Amygdala (tissue), 56 donors: ENCODE results near the gene CEP112.
"Not testable (repeated sequence)": the region's sequence is repeated elsewhere in the genome, so short reads cannot be mapped to it uniquely, and the experiment has no call there.

ENCODE experiments used
- DNase-seq, 56 donors: peaks; one replicate each; lab custom pipeline; 2025; lab: John Stamatoyannopoulos, UW

Gene CEP112

DNA sequence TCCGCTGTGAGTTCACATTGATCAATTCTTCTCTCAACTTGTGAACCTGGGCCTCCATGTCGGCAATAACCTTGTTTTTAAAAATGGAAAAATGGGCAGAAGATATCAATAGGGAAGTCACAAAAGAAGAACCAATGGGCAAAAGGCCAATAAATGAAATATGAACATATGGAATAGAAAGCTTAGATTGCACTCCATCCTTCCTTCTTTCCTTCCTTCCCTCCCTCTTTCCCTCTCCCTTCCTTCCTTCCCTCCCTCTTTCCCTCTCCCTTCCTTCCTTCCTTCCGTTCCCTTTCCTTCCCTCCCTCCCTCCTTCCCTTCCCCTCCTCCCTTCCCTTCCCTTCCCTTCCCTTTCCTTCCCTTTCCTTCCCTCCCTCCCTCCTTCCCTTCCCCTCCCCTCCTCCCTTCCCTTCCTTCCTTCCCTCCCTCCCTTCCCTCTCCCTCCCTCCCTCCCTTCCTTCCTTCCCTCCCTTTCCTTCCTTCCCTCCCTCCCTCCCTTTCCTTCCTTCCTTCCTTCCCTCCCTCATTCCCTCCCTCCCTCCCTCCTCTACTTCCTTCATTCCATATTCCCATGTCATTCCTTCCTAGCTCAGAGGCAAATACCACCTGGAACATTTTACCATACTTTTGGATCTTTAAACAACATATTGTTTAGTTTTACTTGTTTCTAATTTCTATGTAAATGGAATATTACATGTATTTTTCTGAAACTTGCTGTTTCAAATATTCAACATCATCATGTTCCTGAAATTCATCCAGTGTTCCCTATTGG, 339.8 kb downstream of the CEP112 start:
- no peak for DNase-seq

DNA sequence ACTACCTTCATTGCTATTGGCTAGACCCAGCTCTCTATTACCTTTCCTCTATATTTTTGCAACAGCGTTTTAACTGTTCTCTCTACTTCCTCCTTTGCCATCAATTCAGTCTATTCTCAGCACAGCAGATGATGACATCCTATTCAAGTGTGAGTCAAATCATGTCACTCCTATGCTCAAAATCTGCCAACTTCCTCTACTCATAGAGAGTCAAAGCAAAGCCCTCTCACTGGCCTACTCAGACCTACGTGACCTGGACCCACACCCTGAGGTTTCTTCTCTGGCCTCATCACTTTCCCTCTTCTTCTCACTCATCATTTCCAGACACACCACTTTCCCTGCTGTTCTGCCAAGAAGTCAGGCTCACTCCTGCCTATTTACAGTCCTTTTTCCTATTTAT, 341.4 kb downstream of the CEP112 start:
- no peak for DNase-seq

DNA sequence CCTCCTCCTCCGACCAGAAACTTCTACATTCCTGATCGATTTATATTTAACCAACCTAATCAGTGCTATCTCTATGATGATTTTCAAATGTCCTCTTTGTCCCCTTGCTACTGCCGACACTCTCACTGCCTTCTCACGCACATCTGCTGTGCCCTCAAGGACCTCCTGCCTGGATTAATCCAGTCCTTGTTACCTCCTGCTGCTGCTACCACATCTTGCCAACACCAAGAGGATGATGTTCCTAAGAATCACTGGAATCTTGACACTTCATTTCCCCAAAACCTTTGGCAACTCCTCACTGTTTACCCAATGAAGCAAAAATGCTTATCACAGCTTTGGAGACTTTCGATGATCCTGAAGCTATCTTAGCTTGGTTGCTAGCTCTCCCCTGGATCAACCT, 343.2 kb downstream of the CEP112 start:
- DNase-seq = no peak

DNA sequence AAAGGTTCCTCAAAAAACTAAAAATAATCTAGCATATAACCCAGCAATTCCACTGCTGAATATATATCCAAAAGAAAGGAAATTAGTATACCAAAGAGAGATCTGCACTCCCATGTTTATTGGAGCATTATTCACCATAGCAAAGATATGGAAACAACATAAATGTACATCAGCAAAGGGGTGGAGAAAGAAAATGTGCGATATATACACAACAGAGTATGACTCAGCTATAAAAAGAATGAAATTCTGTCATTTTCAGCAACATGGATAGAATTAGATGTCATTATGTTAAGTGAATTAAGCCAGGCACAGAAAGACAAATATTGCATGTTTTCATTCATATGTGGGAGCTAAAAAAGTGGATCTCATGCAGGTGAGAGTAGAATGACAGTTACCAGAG, 350.8 kb downstream of the CEP112 start:
- DNase-seq = no peak

DNA sequence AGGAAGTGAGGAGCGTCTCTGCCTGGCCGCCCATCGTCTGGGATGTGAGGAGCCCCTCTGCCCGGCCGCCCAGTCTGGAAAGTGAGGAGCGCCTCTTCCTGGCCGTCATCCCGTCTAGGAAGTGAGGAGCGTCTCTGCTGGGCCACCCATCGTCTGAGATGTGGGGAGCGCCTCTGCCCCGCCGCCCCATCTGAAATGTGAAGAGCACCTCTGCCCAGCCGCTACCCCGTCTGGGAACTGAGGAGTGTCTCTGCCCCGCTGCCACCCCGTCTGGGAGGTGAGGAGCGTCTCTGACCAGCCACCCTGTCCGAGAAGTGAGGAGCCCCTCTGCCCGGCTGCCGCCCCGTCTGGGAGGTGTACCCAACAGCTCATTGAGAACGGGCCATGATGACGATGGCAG, 354.7 kb downstream of the CEP112 start:
- DNase-seq = not testable (repeated sequence)

DNA sequence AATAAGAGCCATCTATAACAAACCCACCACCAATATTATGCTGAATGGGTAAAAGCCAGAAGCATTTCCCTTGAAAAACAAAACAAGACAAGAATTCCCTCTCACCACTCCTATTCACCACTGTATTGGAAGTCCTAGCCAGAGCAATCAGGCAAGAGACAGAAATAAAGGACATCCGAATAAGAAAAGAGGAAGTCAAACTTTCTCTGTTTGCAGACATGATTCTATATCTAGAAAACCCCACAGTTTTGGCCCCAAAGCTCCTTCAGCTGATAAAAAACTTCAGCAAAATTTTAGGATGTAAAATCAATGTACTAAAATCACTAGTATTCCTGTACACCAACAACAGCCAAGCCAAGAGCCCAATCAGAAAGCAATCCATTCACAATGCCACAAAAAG, 358.7 kb downstream of the CEP112 start:
- DNase-seq = no peak

DNA sequence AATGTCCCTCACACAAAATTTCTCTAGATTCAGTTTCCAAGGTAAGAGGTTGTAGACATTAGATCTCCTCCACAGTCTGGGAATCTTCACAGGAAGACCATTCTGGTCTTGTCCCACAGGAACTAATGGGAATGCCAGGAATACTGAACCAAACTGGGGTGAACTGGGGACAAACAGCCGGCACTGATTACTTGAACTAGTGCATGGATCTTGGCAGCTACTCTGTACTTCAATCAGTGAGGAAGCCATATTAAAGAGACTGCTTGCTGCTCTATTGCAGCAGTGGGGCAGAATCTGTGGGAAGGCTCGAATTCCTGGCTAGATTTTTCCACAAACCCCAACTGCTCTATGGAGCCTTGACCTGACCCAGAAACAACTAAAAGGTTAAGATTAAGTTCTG, 361.6 kb downstream of the CEP112 start:
- no peak for DNase-seq

DNA sequence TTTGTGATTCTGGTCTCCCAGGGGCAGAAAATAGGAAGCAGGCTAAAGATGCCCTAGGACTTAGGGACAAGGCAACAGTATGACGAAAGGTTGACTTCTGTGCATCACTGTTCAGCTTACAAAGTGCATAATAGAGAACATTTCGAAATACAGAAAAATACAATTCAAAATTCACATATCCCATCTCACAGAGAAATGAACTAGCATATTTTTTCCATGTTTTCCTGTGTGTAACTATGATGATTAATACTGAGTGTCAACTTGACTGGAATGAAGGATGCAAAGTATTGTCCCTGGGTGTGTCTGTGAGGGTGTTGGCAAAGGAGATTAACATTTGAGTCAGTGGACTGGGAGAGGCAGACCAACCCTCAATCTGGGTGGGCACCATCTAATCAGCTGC, 365.4 kb downstream of the CEP112 start:
- not testable (repeated sequence) for DNase-seq

DNA sequence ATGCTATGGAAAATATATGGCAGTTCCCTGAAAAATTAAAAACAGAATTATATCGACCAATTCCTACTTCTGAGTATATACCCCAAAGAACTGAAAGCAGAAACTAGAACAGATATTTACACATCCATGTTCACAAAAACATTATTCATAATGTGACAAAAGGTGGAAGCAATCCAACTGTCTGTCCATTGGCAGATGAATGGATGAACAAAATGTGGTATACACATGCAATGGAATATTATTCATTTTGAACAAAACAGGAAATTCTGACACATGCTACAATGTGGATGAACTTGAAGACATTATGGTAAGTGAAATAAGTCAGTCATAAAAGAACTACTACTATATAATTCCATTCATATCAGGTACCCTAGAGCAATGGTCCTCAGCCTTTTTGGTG, 367.0 kb downstream of the CEP112 start:
- DNase-seq = no peak

DNA sequence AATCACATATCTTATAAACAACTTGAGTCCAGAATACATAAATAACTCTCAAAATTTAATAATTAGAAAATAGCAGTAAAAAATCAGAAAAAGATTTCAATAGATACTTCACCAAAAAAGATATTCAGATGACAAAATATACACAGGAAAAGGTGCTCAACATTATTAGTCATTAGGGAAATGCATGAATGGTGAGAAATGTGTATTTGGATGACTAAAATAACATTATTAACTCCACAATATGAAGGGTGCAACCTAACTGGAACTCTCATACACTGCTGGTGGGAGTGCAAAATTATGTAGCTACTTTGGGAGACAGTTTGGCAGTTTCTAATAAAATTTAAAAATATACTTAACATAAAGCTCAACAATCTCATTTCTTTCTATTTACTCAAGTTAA, 368.2 kb downstream of the CEP112 start:
- DNase-seq = no peak

DNA sequence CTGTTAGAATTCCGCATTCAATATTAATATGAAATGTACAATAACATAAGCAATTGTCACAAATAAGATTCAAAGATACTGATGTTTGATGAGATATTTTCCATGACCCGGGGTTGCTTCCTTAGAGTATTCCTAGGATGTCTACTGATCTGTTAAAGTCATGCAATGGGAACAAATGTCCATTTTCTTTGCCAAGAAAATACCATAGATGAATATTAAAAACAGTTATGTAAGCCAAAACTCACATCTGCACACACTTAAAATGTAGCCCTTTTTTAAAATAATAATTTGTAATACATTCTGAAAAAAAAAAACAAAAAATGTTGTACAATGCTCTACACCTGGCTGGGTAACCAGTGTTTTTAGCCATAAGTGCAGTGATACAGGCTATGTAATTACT, 371.1 kb downstream of the CEP112 start:
- no peak for DNase-seq

DNA sequence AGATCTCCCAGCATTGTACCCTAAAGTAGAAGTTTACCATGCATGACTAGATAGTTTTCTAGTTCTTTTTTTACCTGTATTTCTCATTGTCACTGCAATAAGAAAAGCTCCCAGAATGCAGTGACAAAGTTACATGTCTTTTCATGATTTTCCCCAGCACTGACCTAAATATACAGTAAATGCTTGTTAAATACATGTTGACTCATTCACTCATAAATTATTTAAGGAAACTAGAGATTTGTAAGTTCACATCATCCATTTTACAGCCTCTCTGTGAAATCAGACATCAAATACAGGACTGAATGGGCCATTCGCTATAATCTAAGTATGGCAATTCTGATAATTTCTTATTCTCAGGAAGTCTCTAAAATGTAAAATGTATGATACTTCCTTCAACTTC, 371.6 kb downstream of the CEP112 start:
- DNase-seq = no peak

DNA sequence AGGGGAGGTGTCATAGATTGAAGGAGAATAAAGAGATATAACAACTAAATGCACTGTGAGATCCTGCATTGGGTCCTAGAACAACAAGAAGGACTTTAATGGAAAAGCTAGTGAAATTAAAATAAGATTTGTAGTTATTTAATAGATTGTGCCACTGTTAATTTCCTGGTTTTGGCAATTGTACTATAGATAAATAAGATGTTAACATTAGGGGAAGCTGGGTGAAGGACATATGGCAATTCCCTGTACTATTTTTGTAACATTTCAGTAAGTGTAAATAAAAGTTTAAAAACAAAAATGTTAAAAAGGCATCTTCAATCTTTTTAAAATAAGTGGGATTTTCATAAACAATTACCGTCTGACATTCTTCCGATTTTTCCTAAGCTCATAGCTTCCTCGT, 372.1 kb downstream of the CEP112 start:
- no peak for DNase-seq

DNA sequence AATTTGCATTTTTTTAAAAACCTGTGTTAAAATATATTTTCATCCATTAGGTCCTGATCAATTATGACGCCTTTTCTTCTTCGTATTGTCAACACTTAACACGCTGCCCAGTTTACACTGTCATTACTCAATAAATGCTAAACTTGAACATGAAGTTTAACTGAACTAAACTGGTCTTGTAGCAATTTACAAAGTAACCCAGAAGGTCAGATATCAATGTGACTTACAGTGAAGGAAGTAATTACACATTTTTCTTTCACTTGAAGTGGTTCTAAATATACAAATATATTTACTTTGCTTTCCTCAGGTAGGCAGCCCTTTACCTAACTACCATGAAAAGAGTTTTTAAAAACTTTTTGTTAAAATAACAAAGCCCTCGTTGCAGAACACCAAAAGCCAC, 374.0 kb downstream of the CEP112 start:
- DNase-seq = no peak

DNA sequence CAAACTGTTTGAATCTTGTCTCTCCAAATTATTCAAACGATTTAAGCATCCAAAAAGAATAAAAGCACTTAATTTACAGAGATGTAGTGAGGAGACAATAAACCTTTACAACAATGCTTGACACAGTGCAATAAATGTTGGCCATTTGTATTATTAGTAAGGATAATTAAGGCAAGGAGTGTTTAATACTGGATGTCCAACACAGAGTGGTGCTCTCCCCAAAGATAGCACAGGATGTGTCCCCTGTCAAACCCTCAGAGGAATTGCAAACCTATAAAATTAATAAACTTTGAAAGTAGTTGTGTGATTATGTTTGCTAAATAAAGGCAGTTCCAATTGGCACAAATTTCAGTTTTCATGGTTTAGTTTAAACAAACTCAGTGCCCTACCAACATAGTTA, 377.5 kb downstream of the CEP112 start:
- no peak for DNase-seq

DNA sequence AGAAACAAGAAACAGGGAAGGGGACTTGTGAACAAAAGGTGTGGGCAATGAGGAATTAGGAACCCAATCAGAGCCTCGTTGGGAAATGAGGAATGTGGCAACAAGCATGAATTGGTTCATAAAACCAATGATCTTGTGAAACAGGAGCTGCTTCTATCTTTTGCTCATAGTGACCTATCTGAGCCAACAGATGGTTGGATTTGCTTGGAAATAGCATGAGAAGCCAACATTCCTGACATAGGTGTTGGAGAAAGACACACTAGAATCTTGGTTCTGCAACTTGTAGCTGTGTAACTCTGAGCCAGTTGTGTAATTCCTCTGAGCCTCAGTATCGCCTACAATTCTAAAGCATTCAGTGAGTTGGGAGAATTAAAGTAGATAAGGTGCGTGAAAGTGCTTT, 378.6 kb downstream of the CEP112 start:
- DNase-seq = no peak

DNA sequence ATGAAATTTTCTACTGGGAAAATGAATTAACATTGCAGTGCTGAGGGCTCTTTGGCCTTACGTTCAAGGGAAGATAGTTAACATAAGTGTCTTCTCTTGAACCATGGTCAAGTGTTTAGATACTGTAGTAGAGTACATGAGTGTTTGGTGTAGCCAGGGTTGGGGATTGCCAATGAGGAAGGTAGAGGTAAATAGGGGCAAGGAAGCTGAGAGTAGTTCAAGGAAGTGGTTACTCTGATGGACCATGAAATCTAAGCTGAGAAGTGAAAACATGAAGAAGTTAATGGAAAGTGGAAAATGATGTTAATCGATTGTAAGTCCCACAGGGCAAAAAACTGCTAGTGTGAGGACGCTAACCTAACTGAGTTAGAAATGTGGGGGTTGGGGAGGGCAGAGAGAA, 380.9 kb downstream of the CEP112 start:
- no peak for DNase-seq

DNA sequence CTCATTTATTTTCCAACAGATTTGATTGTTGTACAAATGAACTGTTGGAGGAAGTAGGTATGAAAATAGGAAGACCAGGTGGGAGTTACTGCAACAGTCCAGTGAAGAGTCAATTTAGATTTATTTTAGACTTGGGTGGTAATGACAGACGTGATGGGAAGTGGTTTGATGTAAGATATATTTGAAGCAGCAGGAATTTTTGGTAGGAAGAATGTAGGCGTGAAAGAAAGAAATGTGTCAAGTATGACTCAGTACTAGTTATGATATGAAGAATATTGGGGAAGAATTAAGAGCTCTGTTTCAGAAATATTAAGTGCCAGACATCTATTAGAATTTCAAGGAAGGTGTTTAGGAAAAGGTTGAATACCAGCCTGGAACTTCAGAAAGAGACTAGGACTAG, 382.6 kb downstream of the CEP112 start:
- no peak for DNase-seq

DNA sequence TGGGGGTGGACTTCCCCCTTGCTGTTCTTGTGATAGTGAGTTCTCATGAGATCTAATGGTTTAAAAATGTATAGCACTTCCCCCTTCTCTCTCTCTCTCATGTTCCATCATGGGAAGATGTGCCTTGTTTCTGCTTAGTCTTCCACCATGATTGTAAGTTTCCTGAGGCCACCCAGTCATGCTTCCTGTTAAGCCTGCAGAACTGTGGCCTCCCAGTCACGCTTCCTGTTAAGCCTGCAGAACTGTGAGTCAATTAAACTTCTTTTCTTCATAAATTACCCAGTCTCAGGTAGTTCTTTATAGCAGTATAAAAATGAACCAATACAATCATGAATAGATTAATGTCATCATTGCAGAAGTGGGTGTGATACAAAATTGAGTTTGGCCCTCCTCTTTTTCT, 383.4 kb downstream of the CEP112 start:
- DNase-seq = not testable (repeated sequence)

DNA sequence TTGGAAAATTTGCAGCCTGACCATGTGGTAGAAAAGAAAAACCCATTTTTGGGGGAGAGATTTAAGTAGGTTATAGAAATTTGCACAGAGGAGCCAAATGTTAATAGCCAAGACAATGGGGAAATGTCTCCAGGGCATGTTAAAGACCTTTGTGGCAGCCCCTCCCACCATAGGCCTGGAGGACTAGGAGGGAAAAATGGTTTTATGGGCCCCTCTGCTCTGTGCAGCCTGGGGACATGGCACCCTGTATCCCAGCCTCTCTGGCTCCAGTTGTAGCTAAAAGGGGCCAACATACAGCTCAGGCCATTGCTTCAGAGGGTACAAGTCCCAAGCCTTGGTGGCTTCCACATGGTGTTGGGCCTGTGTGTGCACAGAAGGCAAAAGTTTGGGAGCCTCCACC, 384.6 kb downstream of the CEP112 start:
- DNase-seq = no peak

DNA sequence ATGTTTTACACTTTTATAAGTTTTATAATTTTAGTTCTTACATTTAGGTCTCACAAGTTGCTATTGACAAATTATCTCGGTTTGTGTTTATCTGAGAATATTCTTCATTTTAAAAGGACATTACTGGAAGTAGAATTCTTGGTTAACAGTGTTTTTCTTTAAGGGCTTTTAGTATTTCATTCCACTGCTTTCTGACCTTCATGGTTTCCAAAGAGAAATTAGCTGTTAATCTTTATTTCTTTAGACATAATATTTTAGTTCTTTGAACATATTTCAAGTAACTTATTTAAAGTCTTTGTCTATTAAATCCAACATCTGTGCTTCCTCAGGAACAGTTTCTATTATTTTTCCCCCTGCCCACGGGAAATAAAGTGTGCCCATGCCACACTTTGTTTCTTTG, 390.4 kb downstream of the CEP112 start:
- DNase-seq = no peak

DNA sequence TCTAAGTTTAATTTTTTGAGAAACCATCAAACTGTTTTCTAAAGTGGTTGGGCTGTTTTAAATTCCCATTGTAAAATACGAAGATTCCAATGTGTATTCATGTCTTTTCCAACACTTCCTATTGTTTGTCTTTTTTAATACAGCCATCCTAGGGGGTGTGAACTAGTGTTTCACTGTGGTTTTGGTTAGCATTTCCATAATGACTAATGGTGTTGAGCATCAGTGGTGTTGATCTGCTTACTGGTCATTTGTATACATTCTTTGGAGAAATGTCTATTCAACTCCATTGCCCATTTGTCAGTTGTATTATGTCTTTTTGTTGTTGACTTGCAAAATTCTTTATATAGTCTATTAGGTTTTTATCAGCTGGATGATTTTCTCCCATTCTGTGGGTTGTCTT, 391.3 kb downstream of the CEP112 start:
- DNase-seq = no peak

DNA sequence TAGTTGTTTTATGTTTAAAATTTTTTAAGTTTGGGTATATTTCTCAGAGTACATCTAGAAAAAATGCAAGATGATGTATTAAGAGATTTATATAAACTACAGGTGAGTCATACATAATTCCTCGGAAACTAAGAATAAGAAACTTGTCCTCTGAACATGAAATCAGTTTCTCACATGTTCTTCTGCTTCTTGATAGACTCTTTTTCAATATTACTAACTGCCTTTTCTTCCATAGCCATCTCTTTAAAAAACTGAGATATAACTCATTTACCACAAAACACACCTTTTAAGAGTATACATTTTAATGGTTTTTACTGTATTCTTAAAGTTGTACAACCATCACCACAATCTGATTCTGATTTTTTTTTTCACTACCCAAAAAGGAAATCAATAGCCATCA, 392.1 kb downstream of the CEP112 start:
- no peak for DNase-seq
